ENCODE results near the gene NUP133. TPM values are rescaled to one million over a fixed set of nuclear protein-coding genes. Genes with fewer than 3 reads are reported as not detected.

The NUP133 gene
- polyA plus RNA-seq, 3 donors, result 9.0 to 12.8 (median 12.4) TPM

DNA sequence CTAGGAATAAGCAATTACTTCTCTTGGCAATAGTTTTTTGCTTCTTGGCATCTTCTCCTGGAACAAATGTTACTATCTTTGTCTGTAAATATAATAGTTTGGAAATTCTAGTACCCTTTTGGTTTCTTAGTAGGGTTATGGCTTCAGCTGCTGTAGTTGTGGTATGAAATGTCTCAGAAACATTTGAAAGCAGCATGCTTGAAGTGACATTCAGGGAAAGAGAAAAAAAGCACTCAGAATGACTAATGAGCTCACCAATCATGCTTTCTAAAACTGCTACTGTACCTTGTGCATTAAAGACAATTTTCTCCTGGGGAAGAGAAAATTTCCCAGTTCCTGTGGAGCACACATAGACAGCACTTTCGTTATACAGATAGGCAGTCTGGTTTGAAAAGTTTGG, 21.0 kb downstream of the NUP133 start:
- no peak for DNase-seq
- Mint-ChIP-seq H3K36me3 (peaks cover 68 to 84% of the 10 kb centered on the region in 2 donors), H3K4me1 (no peaks in the 10 kb centered on the region), H3K4me3 (no peak overlapping the region), H3K27me3 (ENCODE audit: low read depth in 3 of 3) (peaks cover 0 to 2% (median 0%) of the 10 kb centered on the region in 3 donors), H3K27ac (no peak overlapping the region), H3K9me3 (no peaks in the 10 kb centered on the region)
- Histone ChIP-seq H3K27ac (ENCODE audit: low read depth in 1 of 2, low read length in 2 of 2) (no peak overlapping the region), H2AFZ (ENCODE audit: insufficient read depth, low read depth, low read length, poor library complexity, severe bottlenecking) (no peak overlapping the region), H3K4me1 (ENCODE audit: control insufficient read depth in 1 of 2, insufficient read depth in 2 of 2, low read length in 2 of 2) (no peaks in the 10 kb centered on the region), H3K9ac (ENCODE audit: insufficient read depth, low read length, poor library complexity, severe bottlenecking) (no peak overlapping the region), H3K27me3 (ENCODE audit: control insufficient read depth in 2 of 2, insufficient read depth in 2 of 2, low read length in 2 of 2) (no peaks in the 10 kb centered on the region), H3K9me3 (replicated peaks in 1 of 2; ENCODE audit: control insufficient read depth in 1 of 2, insufficient read depth in 1 of 2, low read length in 2 of 2) (no peaks in the 10 kb centered on the region), H3K4me2 (replicated peaks; ENCODE audit: extremely low read depth, low read length, poor library complexity, severe bottlenecking) (no peak overlapping the region), H3K36me3 (replicated peaks in 1 of 2; ENCODE audit: control insufficient read depth in 1 of 2, insufficient read depth in 2 of 2, low read length in 2 of 2) (peaks cover 77 to 97% of the 10 kb centered on the region in 2 donors), H3K4me3 (replicated peaks in 1 of 3; ENCODE audit: low read depth in 2 of 3, low read length in 3 of 3) (no peak overlapping the region), H4K20me1 (ENCODE audit: insufficient read depth, low read length) (peaks cover 3% of the 10 kb centered on the region), H3K79me2 (ENCODE audit: insufficient read depth, low read length) (no peaks in the 10 kb centered on the region)
- intact Hi-C loops (cut with micrococcal nuclease), result no loop called here
- WGBS (ENCODE audit: insufficient coverage), result no CpG with 5 or more reads among the region's 1 CpG
- TF ChIP-seq, protein P1, sequence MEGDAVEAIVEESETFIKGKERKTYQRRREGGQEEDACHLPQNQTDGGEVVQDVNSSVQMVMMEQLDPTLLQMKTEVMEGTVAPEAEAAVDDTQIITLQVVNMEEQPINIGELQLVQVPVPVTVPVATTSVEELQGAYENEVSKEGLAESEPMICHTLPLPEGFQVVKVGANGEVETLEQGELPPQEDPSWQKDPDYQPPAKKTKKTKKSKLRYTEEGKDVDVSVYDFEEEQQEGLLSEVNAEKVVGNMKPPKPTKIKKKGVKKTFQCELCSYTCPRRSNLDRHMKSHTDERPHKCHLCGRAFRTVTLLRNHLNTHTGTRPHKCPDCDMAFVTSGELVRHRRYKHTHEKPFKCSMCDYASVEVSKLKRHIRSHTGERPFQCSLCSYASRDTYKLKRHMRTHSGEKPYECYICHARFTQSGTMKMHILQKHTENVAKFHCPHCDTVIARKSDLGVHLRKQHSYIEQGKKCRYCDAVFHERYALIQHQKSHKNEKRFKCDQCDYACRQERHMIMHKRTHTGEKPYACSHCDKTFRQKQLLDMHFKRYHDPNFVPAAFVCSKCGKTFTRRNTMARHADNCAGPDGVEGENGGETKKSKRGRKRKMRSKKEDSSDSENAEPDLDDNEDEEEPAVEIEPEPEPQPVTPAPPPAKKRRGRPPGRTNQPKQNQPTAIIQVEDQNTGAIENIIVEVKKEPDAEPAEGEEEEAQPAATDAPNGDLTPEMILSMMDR (IDR thresholded peaks at IDR 0.05), result no peak

- no CpG with 5 or more reads among the region's 1 CpG for WGBS (ENCODE audit: insufficient coverage)
- TF ChIP-seq, protein P1 (IDR thresholded peaks at IDR 0.05), result no peak
- Mint-ChIP-seq H3K27ac (no peak overlapping the region), H3K27me3 (ENCODE audit: low read depth in 3 of 3) (peaks cover 0 to 3% (median 0%) of the 10 kb centered on the region in 3 donors), H3K4me3 (no peak overlapping the region), H3K36me3 (peaks cover 73 to 90% of the 10 kb centered on the region in 2 donors), H3K9me3 (no peaks in the 10 kb centered on the region), H3K4me1 (no peaks in the 10 kb centered on the region)
- DNase-seq, result no peak
- Histone ChIP-seq H3K4me1 (ENCODE audit: control insufficient read depth in 1 of 2, insufficient read depth in 2 of 2, low read length in 2 of 2) (no peaks in the 10 kb centered on the region), H4K20me1 (ENCODE audit: insufficient read depth, low read length) (peaks cover 3% of the 10 kb centered on the region), H3K79me2 (ENCODE audit: insufficient read depth, low read length) (no peaks in the 10 kb centered on the region), H3K4me3 (replicated peaks in 1 of 3; ENCODE audit: low read depth in 2 of 3, low read length in 3 of 3) (no peak overlapping the region), H2AFZ (ENCODE audit: insufficient read depth, low read depth, low read length, poor library complexity, severe bottlenecking) (no peak overlapping the region), H3K9ac (ENCODE audit: insufficient read depth, low read length, poor library complexity, severe bottlenecking) (no peak overlapping the region), H3K27me3 (ENCODE audit: control insufficient read depth in 2 of 2, insufficient read depth in 2 of 2, low read length in 2 of 2) (no peaks in the 10 kb centered on the region), H3K4me2 (replicated peaks; ENCODE audit: extremely low read depth, low read length, poor library complexity, severe bottlenecking) (no peak overlapping the region), H3K27ac (ENCODE audit: low read depth in 1 of 2, low read length in 2 of 2) (no peak overlapping the region), H3K9me3 (replicated peaks in 1 of 2; ENCODE audit: control insufficient read depth in 1 of 2, insufficient read depth in 1 of 2, low read length in 2 of 2) (no peaks in the 10 kb centered on the region), H3K36me3 (replicated peaks in 1 of 2; ENCODE audit: control insufficient read depth in 1 of 2, insufficient read depth in 2 of 2, low read length in 2 of 2) (peaks cover 74 to 94% of the 10 kb centered on the region in 2 donors)
- intact Hi-C loops (cut with micrococcal nuclease), result no loop called here
These were observed 22.8 kb downstream of the NUP133 start for GRCh38 chr1:229485318-229485717.
